GM21619 (cell line): ENCODE measurements around the gene FBXO48.
A peak's percentile ranks its signal among the peaks of the same experiment; 100 is the strongest.
"Not testable (repeated sequence)": the region's sequence is repeated elsewhere in the genome, so short reads cannot be mapped to it uniquely, and the experiment has no call there.

Experiments used
- ATAC-seq: cut with Tn5 transposase; IDR thresholded peaks from one replicate; pipeline ENCODE4 v1.9.1; 2021; ENCODE audit not compliant: unreplicated experiment

Gene FBXO48

DNA sequence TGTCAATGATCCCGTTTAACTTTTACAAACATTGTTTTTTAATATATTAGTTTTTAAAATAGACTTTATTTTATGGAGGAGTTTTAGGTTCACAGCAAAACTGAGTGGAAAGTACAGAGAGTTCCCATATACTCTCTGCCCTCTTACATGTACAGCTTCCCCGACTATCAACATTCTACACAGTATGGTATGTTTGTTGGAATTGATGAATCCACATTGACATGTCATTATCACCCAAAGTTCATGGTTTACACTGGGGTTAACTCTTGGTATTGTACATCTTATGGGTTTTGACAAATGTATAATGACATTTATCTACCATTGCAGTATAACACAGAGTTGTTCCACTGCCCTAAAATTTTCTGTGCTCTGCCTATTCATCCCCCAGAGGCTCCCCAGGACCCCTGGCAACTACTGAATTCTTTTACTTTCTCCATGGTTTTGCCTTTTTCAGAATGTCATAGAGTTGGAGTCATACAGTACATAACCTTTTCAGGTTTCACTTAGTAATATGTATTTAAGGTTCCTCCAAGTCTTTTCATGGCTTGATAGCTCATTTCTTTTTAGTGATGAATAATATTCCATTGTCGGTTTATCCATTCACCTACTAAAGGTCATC, 5.8 kb upstream of the FBXO48 start:
- no peak for ATAC-seq

DNA sequence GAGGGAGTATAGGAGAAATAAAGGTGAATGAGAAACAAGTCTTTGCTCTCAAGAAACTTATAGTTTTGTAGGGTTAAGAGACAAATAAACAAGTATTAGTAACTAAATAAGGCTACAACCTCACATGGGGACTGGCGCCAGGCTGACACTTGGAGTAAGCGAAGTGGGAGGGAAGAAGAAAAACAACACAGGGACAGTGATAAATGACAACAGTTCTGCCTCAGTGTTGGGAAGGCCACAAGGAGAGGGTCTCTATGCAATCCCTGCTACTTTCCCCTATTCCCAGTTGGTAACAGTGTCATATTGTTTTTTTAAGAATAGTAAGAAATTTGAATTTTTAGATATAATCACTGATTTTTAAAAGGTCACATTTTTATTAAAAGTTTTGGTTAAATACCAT, 4.3 kb upstream of the FBXO48 start:
- ATAC-seq, result no peak

DNA sequence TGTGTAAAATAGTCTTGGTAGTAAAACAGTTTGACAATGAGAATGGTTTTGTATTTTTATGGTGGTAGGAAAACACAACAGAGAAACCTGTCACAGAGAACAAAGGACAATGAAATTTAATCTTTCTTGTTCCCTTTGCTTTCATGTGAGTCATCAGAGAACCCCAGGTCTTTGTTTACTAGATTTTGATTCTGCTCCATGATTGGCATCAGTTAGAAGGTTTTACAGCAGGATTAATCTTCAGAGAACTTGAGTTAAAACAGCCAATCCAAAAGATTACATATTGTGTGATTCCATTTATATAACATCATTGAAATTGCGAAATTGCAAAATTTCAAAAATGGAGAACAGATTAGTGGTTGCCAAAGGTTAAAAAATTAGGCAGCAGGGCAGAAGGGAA, 2.8 kb upstream of the FBXO48 start:
- no peak for ATAC-seq

DNA sequence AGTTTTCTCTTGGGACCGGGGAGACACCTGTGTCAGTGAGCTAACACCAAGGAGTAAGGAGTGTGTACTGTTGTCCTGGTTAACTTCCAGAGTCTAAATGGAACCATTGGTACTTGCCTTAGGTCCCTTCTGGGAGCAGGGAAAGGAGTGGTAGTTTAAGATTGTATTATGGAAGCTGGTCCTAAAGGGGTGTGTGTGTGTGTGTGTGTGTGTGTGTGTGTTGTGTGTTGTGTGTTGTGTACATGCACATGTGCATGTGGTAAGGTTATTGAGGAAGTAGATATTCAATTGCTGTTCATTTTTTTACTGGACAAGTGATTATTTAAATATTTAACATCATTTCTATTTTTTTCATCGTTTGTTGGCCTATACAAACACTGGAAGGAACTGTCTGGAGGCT, 1.7 kb upstream of the FBXO48 start:
- no peak for ATAC-seq

DNA sequence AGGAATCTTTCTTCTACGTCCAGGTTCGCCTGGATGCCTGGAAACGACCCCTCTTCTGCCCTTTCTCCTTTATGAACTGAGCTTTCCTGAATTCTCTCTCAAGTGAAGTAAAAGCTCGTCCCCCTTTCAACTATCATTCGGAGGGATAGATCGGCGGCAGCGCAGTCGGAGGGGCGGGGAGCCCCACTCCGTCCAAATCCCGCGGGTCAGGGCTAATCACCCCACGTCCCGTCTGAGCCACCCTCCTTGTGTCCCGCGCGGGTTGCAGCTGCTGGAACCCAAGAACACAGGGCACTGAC, 367 bp downstream of the FBXO48 start:
- ATAC-seq, result peak; percentile 26

DNA sequence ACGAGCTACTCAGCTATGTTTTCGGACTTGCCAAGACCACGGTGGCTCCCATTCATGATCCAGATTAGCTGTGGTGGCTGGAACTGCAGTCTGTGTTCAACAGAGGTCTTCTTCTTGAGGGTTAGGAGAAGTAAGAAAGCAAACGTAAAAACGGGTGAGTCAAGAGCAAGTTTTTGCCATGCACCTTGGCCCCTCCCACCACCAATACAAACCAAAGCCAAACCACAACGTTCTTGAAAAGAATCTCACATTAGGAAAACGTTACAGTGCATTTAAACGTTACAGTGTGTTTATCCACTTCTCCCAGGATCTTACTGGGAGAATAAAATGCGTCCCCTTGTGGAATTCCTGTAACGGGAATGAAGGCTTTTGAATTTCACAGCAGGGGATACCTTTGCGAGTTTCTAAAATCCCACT, 725 bp downstream of the FBXO48 start:
- ATAC-seq, result no peak

DNA sequence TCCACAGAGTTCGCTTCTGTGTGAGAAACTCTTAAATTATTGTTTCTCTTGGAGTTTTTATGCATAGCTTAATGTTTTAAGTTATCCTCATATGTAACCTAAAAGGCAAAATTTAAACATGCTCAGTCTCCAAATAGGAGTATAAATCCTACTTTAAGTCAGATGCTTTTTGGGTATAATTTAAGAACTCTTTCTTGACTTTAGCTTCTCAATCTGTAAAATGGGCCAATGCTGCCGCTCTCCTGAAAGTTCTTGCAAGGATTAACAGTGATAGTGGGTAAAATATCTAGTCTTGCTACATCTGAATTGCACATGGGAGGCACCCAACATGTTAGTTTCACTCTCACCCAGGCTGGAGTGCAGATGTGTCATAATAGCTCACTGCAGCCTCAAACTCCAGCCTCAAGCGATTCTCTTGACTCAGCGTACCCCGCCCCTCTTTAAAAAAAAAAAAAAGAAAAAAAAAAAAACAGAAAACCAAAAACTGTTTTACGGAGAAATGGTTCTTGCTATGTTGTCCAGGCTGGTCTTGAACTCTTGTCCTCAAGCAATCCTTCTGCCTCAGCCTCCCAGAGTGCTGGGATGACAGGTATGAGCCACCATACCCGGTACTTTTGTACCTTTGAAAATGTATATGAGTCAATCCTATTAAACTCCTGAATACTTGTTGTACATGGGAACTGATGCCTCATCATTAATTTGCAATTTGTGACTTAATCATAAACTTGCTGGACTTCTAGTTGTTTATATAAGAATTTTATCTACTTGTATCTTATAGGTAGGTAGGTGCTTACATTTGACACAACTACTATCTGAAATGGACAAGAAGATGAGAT, 1.8 kb downstream of the FBXO48 start:
- ATAC-seq, result no peak

DNA sequence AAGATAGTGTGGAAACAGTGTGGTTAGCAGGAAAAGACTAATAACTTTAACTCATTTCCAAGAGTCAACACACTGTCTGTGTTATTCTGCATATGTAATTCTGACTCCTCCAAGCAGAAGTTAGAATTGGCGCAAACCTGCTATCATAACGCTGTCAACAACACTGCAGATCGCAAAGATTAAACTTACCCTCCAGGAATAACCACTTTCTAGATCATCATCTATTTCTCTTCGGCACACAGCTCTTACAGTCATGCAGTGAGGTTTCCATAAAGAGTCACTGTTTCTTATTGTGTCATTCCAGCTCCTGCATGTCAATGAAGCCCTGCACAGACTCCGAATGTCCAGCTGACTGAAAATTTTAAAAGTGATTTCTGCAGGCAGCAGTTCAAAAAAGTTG, 2.4 kb downstream of the FBXO48 start:
- ATAC-seq, result no peak

DNA sequence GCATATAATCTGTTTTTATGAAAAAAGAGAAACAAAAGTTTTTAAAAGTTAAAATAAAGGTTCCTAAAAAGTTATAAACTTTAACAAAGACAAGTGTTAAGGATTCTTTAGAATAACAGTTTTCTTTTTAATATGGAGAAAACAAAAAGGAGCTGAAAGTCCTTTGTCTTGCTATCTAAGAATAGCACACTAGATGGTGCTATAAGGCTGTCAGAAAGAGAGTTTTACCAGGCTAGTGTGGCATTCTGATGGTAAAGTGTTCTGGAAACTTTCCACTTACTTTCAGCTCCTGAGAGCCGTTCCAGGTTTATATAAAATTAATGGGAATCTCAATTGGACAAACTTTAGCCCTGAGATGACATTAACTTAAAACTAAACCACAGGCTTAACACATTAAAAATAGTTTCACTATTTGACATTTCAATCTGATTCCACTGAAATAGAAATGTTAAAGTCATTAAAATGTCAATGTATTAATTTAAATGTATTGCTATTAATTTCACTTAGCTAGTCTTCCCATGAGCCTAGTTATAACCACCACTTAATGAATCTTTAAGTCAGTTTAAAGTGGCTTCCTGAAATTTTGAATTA, 3.7 kb downstream of the FBXO48 start:
- no peak for ATAC-seq

DNA sequence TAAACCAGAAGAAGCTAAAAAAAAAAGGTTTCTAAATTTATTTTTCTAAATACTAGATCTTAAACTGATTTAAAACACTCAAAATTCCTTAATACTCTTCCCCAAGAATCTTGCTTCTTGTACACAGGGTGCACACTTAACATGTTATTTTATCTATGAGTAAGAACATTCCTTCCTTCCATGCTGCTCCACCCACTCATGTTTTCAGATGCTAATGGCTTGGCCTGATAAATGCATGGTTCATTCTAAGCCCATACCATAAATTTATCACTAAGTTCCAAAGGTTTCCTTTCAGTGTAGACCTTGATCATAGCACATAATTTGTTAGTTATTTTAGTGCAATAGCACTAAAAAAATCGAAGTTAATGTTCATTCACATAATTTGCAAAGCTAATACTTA, 8.1 kb downstream of the FBXO48 start:
- ATAC-seq, result no peak

DNA sequence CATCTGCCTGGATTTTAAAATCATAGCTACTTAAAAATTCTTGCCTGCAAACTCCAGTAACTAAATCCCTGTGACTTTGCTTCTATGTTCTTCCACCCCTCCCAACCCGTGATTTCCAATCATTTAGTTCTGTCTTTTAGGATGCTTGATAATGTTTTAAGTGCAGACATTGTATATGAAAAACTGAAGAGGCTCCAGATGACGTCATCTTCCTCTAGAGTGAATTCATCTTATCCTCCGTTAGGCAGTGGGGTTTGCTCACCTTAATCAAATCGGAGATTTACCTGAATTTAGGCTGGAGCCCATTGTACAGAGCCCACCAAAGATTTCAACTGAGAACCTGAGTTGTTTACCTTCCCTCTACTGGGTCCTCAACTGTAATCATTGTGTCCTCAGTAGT, 10.9 kb downstream of the FBXO48 start:
- no peak for ATAC-seq

DNA sequence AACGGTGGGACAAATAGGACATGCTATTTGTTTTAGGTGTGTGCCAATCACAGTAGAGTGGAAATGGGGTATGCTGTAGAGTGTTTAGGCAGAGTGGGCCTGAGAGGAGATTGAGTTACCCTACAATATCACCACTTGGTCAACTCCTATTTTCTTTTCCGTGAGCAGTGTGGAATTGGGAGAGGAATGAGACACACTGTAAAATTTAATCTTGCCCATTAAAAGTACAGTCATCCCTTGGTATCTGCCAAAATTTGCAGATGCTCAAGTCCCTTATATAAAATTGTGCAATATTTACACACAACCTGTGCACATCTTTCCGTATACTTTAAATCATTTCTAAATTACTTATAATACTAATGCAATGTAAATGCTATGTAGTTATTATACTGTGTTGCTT, 12.4 kb downstream of the FBXO48 start:
- ATAC-seq, result no peak

DNA sequence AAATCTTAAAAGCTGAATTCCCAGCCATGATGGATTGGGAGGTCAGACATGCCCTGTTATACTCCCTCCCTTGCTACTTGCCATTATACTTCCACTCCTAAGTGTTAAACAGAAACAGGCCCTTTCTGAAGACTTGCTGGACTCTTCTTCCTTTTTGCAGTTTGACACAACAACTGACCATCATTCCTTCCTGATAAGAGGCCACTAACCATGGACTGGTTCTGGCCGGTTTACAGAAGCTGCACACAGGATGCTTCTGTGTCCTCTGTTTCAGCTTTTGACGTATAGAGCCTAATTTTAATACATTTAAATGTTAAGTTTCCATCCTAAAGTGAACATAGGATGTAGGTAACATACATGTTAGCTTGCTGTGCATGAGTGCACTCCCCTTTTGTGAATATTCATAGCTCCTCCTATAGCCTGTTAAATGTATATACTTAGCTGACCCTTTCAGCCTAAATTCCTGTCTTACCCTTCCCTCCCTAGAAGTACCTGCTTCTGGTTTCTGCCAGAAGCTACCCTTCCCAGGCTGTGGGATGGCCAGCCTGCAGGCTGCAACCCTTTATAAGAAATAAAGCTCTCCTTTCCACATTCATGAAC, 13.2 kb downstream of the FBXO48 start:
- no peak for ATAC-seq

DNA sequence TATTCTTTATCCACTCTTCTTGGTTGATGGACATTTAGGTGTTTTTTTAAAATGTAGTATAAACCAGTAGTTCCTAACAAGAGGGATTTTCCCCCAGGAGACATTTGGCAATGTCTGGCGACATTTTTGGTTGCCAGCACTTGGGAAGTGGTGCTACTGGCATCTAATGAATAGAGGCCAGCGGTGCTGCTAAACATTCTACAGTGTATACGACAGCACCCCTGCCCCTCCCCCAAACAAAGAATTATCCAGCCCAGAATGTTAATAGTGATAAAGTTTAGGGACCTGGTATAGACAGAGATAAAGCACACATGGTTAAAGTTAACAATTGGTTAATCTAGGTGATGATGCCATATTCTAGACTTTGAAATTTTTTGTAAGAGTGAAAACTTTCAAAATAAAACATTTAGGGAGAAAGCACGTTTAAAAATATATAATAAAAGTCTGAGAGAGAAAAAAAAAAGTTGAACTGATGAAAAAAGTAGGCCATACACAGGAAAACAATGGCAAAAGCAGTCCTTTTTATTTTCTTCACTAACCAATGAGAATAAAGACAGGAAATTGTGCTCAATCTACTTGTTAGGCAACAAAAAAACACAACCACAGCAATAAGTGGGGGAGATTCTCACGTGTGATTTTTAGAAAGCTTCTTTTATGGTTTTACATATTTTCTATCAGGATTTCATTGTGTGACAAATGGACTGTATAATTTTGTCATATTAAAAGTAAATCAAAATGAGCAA, 14.8 kb downstream of the FBXO48 start:
- no peak for ATAC-seq

DNA sequence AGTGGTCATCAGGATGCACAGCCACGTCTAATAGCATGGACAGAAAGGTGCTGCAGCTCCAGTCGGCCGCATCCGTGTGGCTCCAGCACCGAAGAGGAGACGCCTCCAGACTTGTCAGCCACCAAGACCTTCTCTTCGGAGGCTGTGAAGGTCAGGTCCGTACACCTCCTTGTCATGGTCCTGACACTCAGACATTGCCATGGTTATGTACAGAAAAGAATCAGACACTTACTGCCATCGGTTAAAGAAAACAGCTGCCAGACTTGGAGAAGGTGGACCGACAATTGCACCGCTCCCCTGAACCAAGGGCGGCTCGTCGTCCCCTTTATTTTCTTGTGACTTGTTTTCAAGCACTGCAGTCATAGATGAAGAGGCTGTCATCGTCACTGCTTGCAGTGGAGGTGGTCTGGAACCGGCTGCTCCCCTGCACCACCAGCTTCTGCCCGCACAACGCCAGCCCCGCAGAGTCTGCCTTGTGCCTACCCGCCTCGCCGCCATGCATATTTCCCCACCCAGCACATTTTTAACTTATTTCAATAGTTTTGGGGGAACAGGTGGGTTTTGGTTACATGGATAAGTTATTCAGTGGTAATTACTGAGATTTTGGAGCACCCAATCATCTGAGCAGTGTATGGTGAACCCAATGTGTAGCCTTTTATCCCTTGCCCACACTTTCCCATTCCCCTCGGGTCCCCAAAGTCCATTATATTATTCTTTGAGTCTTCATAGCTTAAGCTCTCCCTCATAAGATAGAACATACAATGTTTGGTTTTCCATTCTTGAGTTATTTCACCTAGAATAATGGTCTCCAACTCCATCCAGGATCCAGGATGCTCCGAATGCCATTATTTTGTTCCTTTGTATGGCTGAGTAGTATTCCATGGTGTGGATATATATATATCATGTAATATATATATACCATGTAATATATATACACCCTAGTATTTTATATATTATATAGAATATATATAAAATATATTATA, 18.1 kb downstream of the FBXO48 start:
- no peak for ATAC-seq

DNA sequence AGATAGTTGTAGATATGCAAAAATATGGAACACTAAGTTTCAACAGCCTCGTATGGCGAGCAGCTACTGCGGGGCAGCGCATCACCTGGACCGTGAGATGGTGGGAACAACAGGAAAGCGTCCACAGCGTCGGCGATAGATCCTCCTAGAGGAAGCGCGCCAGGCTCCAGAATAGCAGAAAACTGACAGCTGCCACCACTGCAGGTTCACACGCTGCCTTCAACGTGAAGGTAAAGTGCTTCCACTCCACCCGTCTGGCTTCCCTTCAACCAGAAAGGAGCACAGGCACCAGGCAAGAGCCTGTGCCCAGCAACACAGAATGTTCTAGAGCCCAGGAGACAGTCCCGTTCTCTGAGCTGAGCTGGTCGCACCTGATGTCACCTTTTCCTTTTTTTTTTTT, 20.0 kb downstream of the FBXO48 start:
- no peak for ATAC-seq

DNA sequence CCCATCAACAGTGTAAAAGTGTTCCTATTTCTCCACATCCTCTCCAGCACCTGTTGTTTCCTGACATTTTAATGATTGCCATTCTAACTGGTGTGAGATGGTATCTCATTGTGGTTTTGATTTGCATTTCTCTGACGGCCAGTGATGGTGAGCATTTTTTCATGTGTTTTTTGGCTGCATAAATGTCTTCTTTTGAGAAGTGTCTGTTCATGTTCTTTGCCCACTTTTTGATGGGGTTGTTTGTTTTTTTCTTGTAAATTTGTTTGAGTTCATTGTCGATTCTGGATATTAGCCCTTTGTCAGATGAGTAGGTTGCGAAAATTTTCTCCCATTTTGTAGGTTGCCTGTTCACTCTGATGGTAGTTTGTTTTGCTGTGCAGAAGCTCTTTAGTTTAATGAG, 20.7 kb downstream of the FBXO48 start:
- not testable (repeated sequence) for ATAC-seq

DNA sequence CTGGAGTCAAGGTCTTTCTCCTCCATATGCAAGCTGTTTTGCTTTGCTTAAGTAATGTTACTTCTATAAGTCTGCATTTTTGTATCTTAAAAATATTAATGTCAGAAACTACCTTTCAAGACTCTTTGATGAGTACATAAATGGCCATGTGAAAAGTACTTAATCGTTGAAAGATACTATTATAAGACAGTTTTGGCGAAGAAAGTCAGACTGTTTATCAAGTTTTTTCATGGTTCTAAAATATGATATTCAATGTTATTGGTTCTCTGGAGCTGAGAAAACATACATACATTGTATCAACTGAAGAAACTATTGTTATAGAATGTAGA, 25.1 kb downstream of the FBXO48 start:
- no peak for ATAC-seq

DNA sequence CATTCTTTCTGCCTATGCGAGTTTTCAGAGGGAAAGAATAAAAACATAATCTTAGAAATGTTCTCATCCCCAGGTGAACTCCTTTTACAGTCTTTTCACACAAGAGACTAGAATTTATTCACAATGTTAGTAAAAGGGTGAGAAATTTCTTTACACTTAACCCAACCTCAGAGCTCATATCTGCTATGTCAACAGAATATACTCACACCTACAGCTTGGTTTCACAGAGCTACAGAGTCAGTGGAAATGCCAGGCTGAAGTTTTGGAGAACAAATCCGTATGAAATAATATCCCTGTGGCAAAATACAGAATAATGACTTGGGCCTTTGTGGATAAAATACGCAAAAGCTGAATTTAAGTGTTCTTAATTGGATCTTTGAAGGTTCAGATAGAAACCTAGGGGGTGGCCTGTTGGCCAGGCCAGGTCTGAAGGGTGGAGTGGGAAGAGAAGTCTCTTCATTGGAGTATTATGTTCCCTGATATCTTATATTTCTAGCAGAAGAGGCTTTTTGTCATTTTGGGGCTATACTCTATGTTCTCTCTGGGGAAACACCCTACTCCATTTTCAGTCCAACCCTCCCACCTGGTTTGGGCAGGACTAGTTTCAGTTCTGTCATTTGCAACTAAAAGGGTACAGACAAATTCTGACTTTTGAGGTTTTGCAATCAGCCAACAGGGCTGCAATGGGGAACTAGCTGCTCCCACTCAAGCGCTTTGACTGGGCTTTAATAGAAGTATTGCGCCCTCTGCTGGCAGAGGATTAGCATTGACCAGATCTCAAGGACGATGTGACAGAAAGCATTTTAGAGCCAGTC, 25.7 kb downstream of the FBXO48 start:
- peak; percentile 96 for ATAC-seq
